ENCODE measurements around the gene TPK1. TPM values are rescaled to one million over a fixed set of nuclear protein-coding genes. Genes with fewer than 3 reads are reported as not detected.

The TPK1 gene
- total RNA-seq, 1 donor from 2014 or later, result 0.77 TPM

GRCh38 chr7:144819566-144819965 is 16.3 kb downstream of the TPK1 start:
- Mint-ChIP-seq H3K4me1 (ENCODE audit: unreplicated experiment) (peaks cover 2% of the 10 kb centered on the region), H3K36me3 (ENCODE audit: low read depth, unreplicated experiment) (no peaks in the 10 kb centered on the region), H3K4me3 (ENCODE audit: unreplicated experiment) (no peak overlapping the region), H3K27ac (ENCODE audit: unreplicated experiment) (no peak overlapping the region), H3K27me3 (ENCODE audit: unreplicated experiment) (peaks cover 2% of the 10 kb centered on the region), H3K9me3 (ENCODE audit: unreplicated experiment) (no peaks in the 10 kb centered on the region)
- no peak for DNase-seq (ENCODE audit: low spot score)
- TF ChIP-seq CTCF (IDR thresholded peaks at IDR 0.05; ENCODE audit: unreplicated experiment), result no peak

- no peak for DNase-seq (ENCODE audit: low spot score)
- TF ChIP-seq CTCF (IDR thresholded peaks at IDR 0.05; ENCODE audit: unreplicated experiment), result no peak
Measured at GRCh38 chr7:144818511-144818910, 17.3 kb downstream of the TPK1 start.

GRCh38 chr7:144817001-144817400 is 18.9 kb downstream of the TPK1 start:
- Mint-ChIP-seq H3K4me1 (ENCODE audit: unreplicated experiment) (peaks cover 18% of the 10 kb centered on the region), H3K9me3 (ENCODE audit: unreplicated experiment) (no peaks in the 10 kb centered on the region), H3K27ac (ENCODE audit: unreplicated experiment) (no peak overlapping the region), H3K36me3 (ENCODE audit: low read depth, unreplicated experiment) (no peaks in the 10 kb centered on the region), H3K27me3 (ENCODE audit: unreplicated experiment) (peaks cover 2% of the 10 kb centered on the region), H3K4me3 (ENCODE audit: unreplicated experiment) (no peak overlapping the region)
- no peak for TF ChIP-seq CTCF (IDR thresholded peaks at IDR 0.05; ENCODE audit: unreplicated experiment)
- no peak for DNase-seq (ENCODE audit: low spot score)

More at GRCh38 chr7:144818511-144818910, 17.3 kb downstream of the TPK1 start:
- Mint-ChIP-seq H3K4me3 (ENCODE audit: unreplicated experiment) (no peak overlapping the region), H3K36me3 (ENCODE audit: low read depth, unreplicated experiment) (no peaks in the 10 kb centered on the region), H3K4me1 (ENCODE audit: unreplicated experiment) (peaks cover 7% of the 10 kb centered on the region), H3K9me3 (ENCODE audit: unreplicated experiment) (no peaks in the 10 kb centered on the region), H3K27me3 (ENCODE audit: unreplicated experiment) (peaks cover 2% of the 10 kb centered on the region), H3K27ac (ENCODE audit: unreplicated experiment) (no peak overlapping the region)

- peaks cover 2% of the 10 kb centered on the region for H3K27me3 Mint-ChIP-seq (ENCODE audit: unreplicated experiment)
- no peak overlapping the region for H3K4me3 Mint-ChIP-seq (ENCODE audit: unreplicated experiment)
- DNase-seq (ENCODE audit: low spot score), result no peak
- H3K36me3 Mint-ChIP-seq (ENCODE audit: low read depth, unreplicated experiment), result no peaks in the 10 kb centered on the region
- H3K9me3 Mint-ChIP-seq (ENCODE audit: unreplicated experiment), result no peaks in the 10 kb centered on the region
- H3K4me1 Mint-ChIP-seq (ENCODE audit: unreplicated experiment), result peaks cover 26% of the 10 kb centered on the region
- no peak for TF ChIP-seq CTCF (IDR thresholded peaks at IDR 0.05; ENCODE audit: unreplicated experiment)
- no peak overlapping the region for H3K27ac Mint-ChIP-seq (ENCODE audit: unreplicated experiment)
Measured at GRCh38 chr7:144814299-144814698, 21.6 kb downstream of the TPK1 start.

- no peaks in the 10 kb centered on the region for H3K36me3 Mint-ChIP-seq (ENCODE audit: low read depth, unreplicated experiment)
- no peak for TF ChIP-seq CTCF (IDR thresholded peaks at IDR 0.05; ENCODE audit: unreplicated experiment)
- H3K9me3 Mint-ChIP-seq (ENCODE audit: unreplicated experiment), result no peaks in the 10 kb centered on the region
- H3K27ac Mint-ChIP-seq (ENCODE audit: unreplicated experiment), result no peak overlapping the region
- peaks cover 2% of the 10 kb centered on the region for H3K27me3 Mint-ChIP-seq (ENCODE audit: unreplicated experiment)
- H3K4me3 Mint-ChIP-seq (ENCODE audit: unreplicated experiment), result no peak overlapping the region
- DNase-seq (ENCODE audit: low spot score), result no peak
- H3K4me1 Mint-ChIP-seq (ENCODE audit: unreplicated experiment), result peaks cover 26% of the 10 kb centered on the region
Measured at GRCh38 chr7:144812379-144813283, 23.2 kb downstream of the TPK1 start.
